ENCODE results near the gene LRRC4C. TPM values are rescaled to one million over a fixed set of nuclear protein-coding genes. Genes with fewer than 3 reads are reported as not detected.

Gene LRRC4C
- total RNA-seq, 4 donors from 2014 or later: 1.5 to 2.8 (median 1.7) TPM

DNA sequence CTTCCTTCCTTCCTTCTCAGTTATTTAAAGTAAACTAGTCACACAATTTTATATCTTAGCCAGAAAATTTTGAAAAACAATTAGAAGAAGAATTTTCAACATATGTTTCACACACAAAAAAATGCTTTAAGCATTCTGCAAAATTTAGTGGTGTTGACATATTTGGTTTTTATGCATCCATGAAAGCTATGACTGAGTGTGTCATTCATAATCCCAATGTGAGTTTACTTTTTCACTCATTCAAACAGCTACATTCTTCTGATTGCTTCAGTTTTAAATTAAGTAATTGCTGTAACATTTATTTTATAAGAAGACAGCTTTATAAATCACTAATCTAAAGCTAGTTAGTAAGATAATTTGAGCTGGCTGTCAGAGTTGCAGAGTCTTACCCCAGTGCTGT is 453.5 kb downstream of the LRRC4C start:
- Histone ChIP-seq H3K27me3 (no peaks in the 10 kb centered on the region), H3K36me3 (no peaks in the 10 kb centered on the region), H3K4me1 (no peaks in the 10 kb centered on the region), H3K27ac (no peak overlapping the region), H3K4me3 (no peak overlapping the region), H3K9me3 (no peaks in the 10 kb centered on the region)
- ATAC-seq: no peak
- TF ChIP-seq POLR2A (IDR thresholded peaks at IDR 0.05): no peak
- TF ChIP-seq CTCF (IDR thresholded peaks at IDR 0.05): no peak
- no peak for TF ChIP-seq EP300 (IDR thresholded peaks at IDR 0.05)
- no peak for TF ChIP-seq POLR2AphosphoS5 (IDR thresholded peaks at IDR 0.05)

DNA sequence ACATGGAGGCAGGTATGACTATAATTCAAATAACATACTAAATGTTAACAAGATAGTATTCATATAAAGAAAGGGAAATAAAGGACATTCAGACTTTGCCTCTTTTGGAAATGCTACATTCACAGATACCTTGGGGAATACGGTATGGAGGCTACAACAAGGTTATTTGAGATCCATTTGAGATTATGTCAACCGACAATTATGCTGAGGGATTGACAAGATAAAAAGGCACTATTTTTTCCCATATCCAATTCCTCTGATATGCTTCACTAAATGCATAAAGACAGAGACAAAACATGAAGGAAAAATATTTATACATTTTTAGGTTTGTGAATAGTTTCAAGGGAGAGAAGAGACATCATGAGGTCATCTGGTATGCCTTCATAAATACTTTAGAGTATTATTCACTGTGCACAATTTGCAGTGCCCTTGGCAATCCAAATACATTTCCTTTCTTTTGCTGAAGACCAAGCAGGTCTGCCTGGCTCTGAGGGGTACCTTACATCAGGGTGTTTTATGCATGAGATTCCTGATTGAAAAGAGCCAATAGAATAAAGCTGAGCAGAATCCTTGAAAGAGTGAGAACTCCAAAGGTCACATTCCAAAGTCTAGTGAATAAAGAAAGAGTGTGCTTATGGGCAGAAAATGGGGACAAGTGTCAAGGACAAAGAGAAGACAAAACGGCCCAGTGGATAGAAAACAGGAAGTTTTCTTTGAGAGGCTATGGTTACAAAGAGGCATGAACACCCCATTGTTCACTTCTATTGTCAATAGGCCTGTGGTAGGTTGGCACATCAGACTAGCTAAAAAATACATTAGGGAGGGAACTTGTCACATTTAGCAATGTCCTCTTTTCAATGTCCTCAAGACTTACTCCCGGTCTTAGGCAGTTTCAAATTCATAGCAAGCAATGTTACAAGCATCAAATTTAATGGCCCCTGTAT is 455.8 kb downstream of the LRRC4C start:
- Histone ChIP-seq H3K4me1 (no peaks in the 10 kb centered on the region), H3K4me3 (no peak overlapping the region), H3K9me3 (no peaks in the 10 kb centered on the region), H3K27me3 (no peaks in the 10 kb centered on the region), H3K27ac (no peak overlapping the region), H3K36me3 (no peaks in the 10 kb centered on the region)
- TF ChIP-seq POLR2A (IDR thresholded peaks at IDR 0.05): no peak
- TF ChIP-seq EP300 (IDR thresholded peaks at IDR 0.05): no peak
- TF ChIP-seq POLR2AphosphoS5 (IDR thresholded peaks at IDR 0.05): no peak
- TF ChIP-seq CTCF (IDR thresholded peaks at IDR 0.05): no peak
- 51 to 56% methylated on average over 4 of the region's 4 CpGs for WGBS, 2 donors (ENCODE audit: low coverage in 1 of 2)
- no peak for ATAC-seq

DNA sequence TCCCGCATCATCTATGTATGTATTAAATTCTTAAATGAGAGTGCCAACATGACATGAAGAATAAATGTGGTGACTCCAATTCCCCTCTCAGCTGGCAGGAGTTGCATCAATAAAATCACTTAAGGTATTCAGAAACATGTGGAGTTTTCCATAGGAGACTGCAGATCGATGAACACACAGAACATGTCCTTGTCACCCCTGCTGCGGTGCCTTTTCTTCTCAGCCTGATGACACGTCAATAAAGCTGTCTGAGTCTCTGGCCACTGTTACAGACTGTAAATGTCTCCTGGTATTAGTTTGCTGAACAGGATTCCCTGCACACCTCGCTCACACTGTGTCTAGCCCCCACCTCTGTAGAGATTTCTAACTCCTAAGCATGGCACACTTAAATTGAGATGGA is 460.5 kb downstream of the LRRC4C start:
- H3K4me3 ChIP-seq: no peak overlapping the region
- no peak overlapping the region for H3K27ac ChIP-seq
- TF ChIP-seq POLR2A (IDR thresholded peaks at IDR 0.05): no peak
- TF ChIP-seq CTCF (IDR thresholded peaks at IDR 0.05): no peak
- no peak for TF ChIP-seq POLR2AphosphoS5 (IDR thresholded peaks at IDR 0.05)
- no peak for TF ChIP-seq EP300 (IDR thresholded peaks at IDR 0.05)
- no peaks in the 10 kb centered on the region for H3K4me1 ChIP-seq
- no peak for ATAC-seq
- no peaks in the 10 kb centered on the region for H3K27me3 ChIP-seq
- H3K9me3 ChIP-seq: no peaks in the 10 kb centered on the region
- whole genome bisulfite sequencing, 2 donors (ENCODE audit: low coverage in 1 of 2): 61 to 68% methylated on average over 5 of the region's 5 CpGs
- H3K36me3 ChIP-seq: no peaks in the 10 kb centered on the region

- Histone ChIP-seq H3K27ac (no peak overlapping the region), H3K27me3 (no peaks in the 10 kb centered on the region), H3K4me3 (no peak overlapping the region), H3K9me3 (no peaks in the 10 kb centered on the region), H3K4me1 (no peaks in the 10 kb centered on the region), H3K36me3 (no peaks in the 10 kb centered on the region)
- TF ChIP-seq POLR2A (IDR thresholded peaks at IDR 0.05) (no peak), EP300 (IDR thresholded peaks at IDR 0.05) (no peak)
- WGBS, 2 donors (ENCODE audit: low coverage in 1 of 2): 20 to 46% methylated on average over 1 of the region's 1 CpG
- no peak for ATAC-seq
Measured at GRCh38 chr11:40987776-40988435, 471.5 kb downstream of the LRRC4C start.

DNA sequence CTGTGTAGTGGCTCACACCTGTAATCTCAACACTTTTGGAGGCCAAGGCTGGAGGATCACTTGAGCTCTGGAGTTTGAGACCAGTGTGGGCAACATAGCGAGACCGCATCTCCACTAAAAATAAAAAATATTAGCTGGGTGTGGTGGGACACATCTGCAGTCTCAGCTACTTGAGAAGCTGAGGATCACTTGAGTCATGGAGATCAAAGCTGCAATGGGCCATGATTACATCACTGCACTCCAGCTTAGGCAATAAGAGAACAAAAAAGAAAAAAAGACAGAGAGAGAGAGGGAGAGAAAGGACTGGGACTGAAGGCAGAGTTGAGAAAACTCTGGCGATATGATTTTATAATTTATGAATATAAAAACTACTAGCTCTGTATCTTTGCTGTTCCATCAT is 473.1 kb downstream of the LRRC4C start:
- 93 to 94% methylated on average over 3 of the region's 3 CpGs for WGBS, 2 donors (ENCODE audit: low coverage in 1 of 2)
- Histone ChIP-seq H3K4me1 (no peaks in the 10 kb centered on the region), H3K36me3 (no peaks in the 10 kb centered on the region), H3K27ac (no peak overlapping the region), H3K4me3 (no peak overlapping the region), H3K9me3 (no peaks in the 10 kb centered on the region), H3K27me3 (no peaks in the 10 kb centered on the region)
- no peak for TF ChIP-seq POLR2AphosphoS5 (IDR thresholded peaks at IDR 0.05)
- no peak for TF ChIP-seq POLR2A (IDR thresholded peaks at IDR 0.05)
- TF ChIP-seq EP300 (IDR thresholded peaks at IDR 0.05): no peak
- no peak for TF ChIP-seq CTCF (IDR thresholded peaks at IDR 0.05)
- no peak for ATAC-seq

Data from gastroesophageal sphincter (tissue), 4 donors.